Transverse colon (tissue), 4 donors: ENCODE measurements around the gene MAP4. TPM values are rescaled to one million over a fixed set of nuclear protein-coding genes. Genes with fewer than 3 reads are reported as not detected.

Experiments
- DNase-seq: peaks from one replicate; pipeline ENCODE4 v3.0.0-alpha.2; 2019
- H3K27ac ChIP-seq, 4 donors: fragments of 200-600 bp; sonication (generic); 2 replicates each; pipeline ENCODE4 v1.5.1; 2016 to 2018; ENCODE audit warnings: inconsistent platforms in 4 of 4
- H3K27me3 ChIP-seq: fragments of 200-600 bp; sonication (generic); 2 replicates; pipeline ENCODE4 v1.5.1; 2017; ENCODE audit warnings: inconsistent platforms
- H3K36me3 ChIP-seq, 4 donors: fragments of 200-600 bp; sonication (generic); 2 replicates each; pipeline ENCODE4 v1.5.1; 2017 to 2019; ENCODE audit warnings: inconsistent platforms in 4 of 4
- H3K4me1 ChIP-seq, 4 donors: fragments of 200-600 bp; sonication (generic); 2 replicates each; pipeline ENCODE4 v1.5.1; 2017 to 2020; ENCODE audit warnings: inconsistent platforms in 4 of 4
- H3K4me3 ChIP-seq, 4 donors: fragments of 200-600 bp; sonication (generic); 1 replicate in 1 of 4; 2 replicates in 3 of 4; pipeline versions ENCODE4 v1.5.1 to v1.6.1; 2017 to 2019; ENCODE audit warnings: inconsistent platforms in 4 of 4
- H3K9me3 ChIP-seq, 2 donors: fragments of 200-600 bp; sonication (generic); 2 replicates each; pipeline ENCODE4 v1.5.1; 2017 to 2019; ENCODE audit warnings: inconsistent platforms in 2 of 2
- EP300 ChIP-seq: sonication (generic); formaldehyde crosslinking; IDR thresholded peaks from one replicate; pipeline ENCODE4 v1.6.1; 2017; ENCODE audit warnings: antibody characterized with exemption, low read depth
- POLR2A ChIP-seq: fragments of 450-650 bp; IDR thresholded peaks from one replicate; pipeline ENCODE4 v1.6.1; 2016; ENCODE audit warnings: antibody characterized with exemption, mild to moderate bottlenecking, moderate library complexity
- POLR2AphosphoS5 ChIP-seq, 3 donors: sonication (generic); formaldehyde crosslinking; IDR thresholded peaks; one replicate each; pipeline ENCODE4 v1.6.1; 2016; ENCODE audit warnings: antibody characterized with exemption in 3 of 3
- WGBS, 2 donors: methylation state at CpG; one replicate each; pipeline ENCODE4 v1.1.5; 2018; ENCODE audit warnings: low coverage in 1 of 2; 5-methylcytosine and 5-hydroxymethylcytosine counted together
- in situ Hi-C, 4 donors: fragments of 200-750 bp; cut with MboI; loops; one replicate each; pipeline versions ENCODE4 v1.15.0 to v1.15.1; 2017; ENCODE audit warnings: low sequenced_read_pairs in 3 of 4, low pct_ligation_motif_present in 1 of 4, low pct_unique_long_range_greater_than_20kb in 1 of 4
- intact Hi-C: fragments of 100-400 bp; cut with DNase I; formaldehyde crosslinking; loops from one replicate; pipeline ENCODE4 v1.15.1; 2023; ENCODE audit warnings: low total_unique reads
- total RNA-seq, 4 donors: library from RNA; depleted of rRNA; stranded (reverse); fragments of >200 nt; gene quantifications; one replicate each; pipeline ENCODE4 v1.1.0, GENCODE V29; 2016
- TF ChIP-seq, protein P1 (sequence below), 5 experiments: fragments of 200-600 bp in 3 of 5; fragments of 450-650 bp in 2 of 5; sonication (generic) in 3 of 5; IDR thresholded peaks; 1 replicate in 2 of 5; 2 replicates in 3 of 5; pipeline ENCODE4 v1.5.1; 2016 to 2017; ENCODE audit warnings: antibody characterized with exemption in 5 of 5, inconsistent platforms in 3 of 5, mild to moderate bottlenecking in 2 of 5, moderate library complexity in 1 of 5

The MAP4 gene
- total RNA-seq, 4 donors from 2014 or later: 68.8 to 148 (median 82.9) TPM

DNA sequence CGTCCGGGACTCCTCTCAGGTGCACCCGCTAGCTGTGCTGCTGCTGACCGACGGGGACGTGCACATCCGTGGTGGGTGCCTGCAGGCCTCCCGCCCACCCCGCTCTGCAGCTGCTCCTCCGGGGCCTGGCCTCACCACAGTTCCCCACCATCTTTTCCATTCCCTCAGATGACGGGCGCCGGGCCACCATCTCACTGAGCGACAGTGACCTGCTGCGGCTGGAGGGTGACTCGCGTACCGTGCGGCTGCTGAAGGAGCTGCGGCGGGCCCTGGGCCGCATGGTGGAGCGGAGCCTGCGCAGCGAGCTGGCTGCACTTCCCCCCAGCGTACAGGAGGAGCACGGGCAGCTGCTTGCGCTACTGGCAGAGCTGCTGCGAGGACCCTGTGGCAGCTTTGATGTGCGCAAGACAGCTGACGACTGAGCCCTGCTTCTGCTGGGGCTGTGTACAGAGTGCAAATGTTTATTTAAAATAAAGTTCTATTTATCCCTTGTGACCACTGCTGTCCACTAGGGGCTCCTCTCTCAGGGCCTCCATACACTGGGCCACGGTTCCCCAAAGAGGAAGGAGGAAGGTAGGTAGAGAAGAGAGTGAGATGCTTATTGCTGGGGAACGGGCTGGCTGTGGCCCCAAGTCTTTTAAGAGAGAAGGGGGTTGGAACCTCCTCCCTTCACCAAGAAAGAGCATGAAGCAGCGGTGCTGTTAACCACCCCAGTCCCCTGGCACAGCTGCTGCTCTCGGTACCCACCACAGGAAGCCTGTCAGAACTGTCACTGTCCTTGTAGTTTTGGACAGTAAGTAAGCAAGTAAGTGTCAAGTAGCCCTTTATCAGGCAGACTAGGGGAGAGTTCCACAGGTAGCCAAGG, 166.3 kb downstream of the MAP4 start:
- H3K27ac ChIP-seq: no peak overlapping the region
- DNase-seq: no peak
- H3K4me3 ChIP-seq: no peak overlapping the region
- H3K36me3 ChIP-seq: peaks cover 0 to 44% (median 21%) of the 10 kb centered on the region in 4 donors
- no peaks in the 10 kb centered on the region for H3K9me3 ChIP-seq
- no peaks in the 10 kb centered on the region for H3K4me1 ChIP-seq
- H3K27me3 ChIP-seq: no peaks in the 10 kb centered on the region
- in situ Hi-C loops (loop anchor here in 2 of 4 donors (25.0 kb wide), 2 partner anchors 137 to 312 kb away; no protein-coding TSS in a partner anchor), intact Hi-C loops (no loop called here)
- TF ChIP-seq POLR2A: no peak
- TF ChIP-seq, protein P1, sequence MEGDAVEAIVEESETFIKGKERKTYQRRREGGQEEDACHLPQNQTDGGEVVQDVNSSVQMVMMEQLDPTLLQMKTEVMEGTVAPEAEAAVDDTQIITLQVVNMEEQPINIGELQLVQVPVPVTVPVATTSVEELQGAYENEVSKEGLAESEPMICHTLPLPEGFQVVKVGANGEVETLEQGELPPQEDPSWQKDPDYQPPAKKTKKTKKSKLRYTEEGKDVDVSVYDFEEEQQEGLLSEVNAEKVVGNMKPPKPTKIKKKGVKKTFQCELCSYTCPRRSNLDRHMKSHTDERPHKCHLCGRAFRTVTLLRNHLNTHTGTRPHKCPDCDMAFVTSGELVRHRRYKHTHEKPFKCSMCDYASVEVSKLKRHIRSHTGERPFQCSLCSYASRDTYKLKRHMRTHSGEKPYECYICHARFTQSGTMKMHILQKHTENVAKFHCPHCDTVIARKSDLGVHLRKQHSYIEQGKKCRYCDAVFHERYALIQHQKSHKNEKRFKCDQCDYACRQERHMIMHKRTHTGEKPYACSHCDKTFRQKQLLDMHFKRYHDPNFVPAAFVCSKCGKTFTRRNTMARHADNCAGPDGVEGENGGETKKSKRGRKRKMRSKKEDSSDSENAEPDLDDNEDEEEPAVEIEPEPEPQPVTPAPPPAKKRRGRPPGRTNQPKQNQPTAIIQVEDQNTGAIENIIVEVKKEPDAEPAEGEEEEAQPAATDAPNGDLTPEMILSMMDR (IDR thresholded peaks at IDR 0.05): peak in 4 of 5 experiments; percentile 31 to 36 (median 32)
- WGBS, 2 donors: 88% methylated on average over 35 of the region's 35 CpGs; no CpG with 5 or more reads in 1 of the 2 donors

- no peaks in the 10 kb centered on the region for H3K4me1 ChIP-seq
- no peak overlapping the region for H3K4me3 ChIP-seq
- in situ Hi-C loops (loop anchor here in 2 of 4 donors (25.0 kb wide), 2 partner anchors 138 to 313 kb away; no protein-coding TSS in a partner anchor), intact Hi-C loops (no loop called here)
- no peak for DNase-seq
- peaks cover 0 to 38% (median 19%) of the 10 kb centered on the region in 4 donors for H3K36me3 ChIP-seq
- no peaks in the 10 kb centered on the region for H3K9me3 ChIP-seq
- H3K27ac ChIP-seq: no peak overlapping the region
- no peaks in the 10 kb centered on the region for H3K27me3 ChIP-seq
- WGBS, 2 donors: 69% methylated on average over 11 of the region's 14 CpGs; no CpG with 5 or more reads in 1 of the 2 donors
- TF ChIP-seq EP300: no peak
- TF ChIP-seq POLR2A: no peak
- TF ChIP-seq, protein P1 (IDR thresholded peaks at IDR 0.05): no peak
- TF ChIP-seq POLR2AphosphoS5 (IDR thresholded peaks at IDR 0.05): no peak
Observed at GRCh38 chr3:47849186-47849698, 167.0 kb downstream of the MAP4 start.

- no peaks in the 10 kb centered on the region for H3K4me1 ChIP-seq
- H3K4me3 ChIP-seq: no peak overlapping the region
- no peak overlapping the region for H3K27ac ChIP-seq
- H3K36me3 ChIP-seq: peaks cover 0 to 37% (median 17%) of the 10 kb centered on the region in 4 donors
- no peaks in the 10 kb centered on the region for H3K27me3 ChIP-seq
- in situ Hi-C loops: loop anchor here in 2 of 4 donors (25.0 kb wide), 2 partner anchors 139 to 314 kb away; no protein-coding TSS in a partner anchor
- 82% methylated on average over 10 of the region's 23 CpGs; no CpG with 5 or more reads in 1 of the 2 donors for WGBS, 2 donors
- no peak for DNase-seq
- intact Hi-C loops: no loop called here
- TF ChIP-seq POLR2A: no peak
- no peak for TF ChIP-seq POLR2AphosphoS5 (IDR thresholded peaks at IDR 0.05)
- TF ChIP-seq, protein P1 (IDR thresholded peaks at IDR 0.05): no peak
- no peak for TF ChIP-seq EP300
- no peaks in the 10 kb centered on the region for H3K9me3 ChIP-seq
Observed at GRCh38 chr3:47848599-47849117, 167.6 kb downstream of the MAP4 start.
